Measurements from ENCODE around the gene SMG6. TPM values are rescaled to one million over a fixed set of nuclear protein-coding genes. Genes with fewer than 3 reads are reported as not detected.

Gene SMG6
- total and polyA plus RNA-seq, 2 of the 8 experiments (the other 6 are each of a cell fraction or from before 2014, with no cell fraction given) = 18.5 to 25.2 TPM

- CTCF ChIA-PET (ENCODE audit: partially characterized antibody) = interaction anchor here (0.6 to 2.6 kb wide), 15 partner anchors 10 to 163 kb away, joined by 3 to 11 read pairs (median 6); partner anchors contain the start of gene HIC1
- WGBS, 2 experiments (ENCODE audit: extremely low coverage in 1 of 2, insufficient coverage in 1 of 2, insufficient read length in 1 of 2, insufficient replicate concordance in 2 of 2, low coverage in 1 of 2, low lambda C conversion rate in 2 of 2, missing lambda C conversion rate in 1 of 2) = 80% methylated on average over 9 of the region's 9 CpGs; no CpG with 5 or more reads in 1 of the 2 experiments
- no peak overlapping the region for H3K9ac ChIP-seq (replicated peaks in 1 of 4; ENCODE audit: extremely low read depth in 1 of 4, low read depth in 3 of 4, low read length in 3 of 4)
- TF ChIP-seq BRCA1 (IDR thresholded peaks at IDR 0.05; ENCODE audit: low read depth, low read length) (no peak), PHF8 (conservative IDR thresholded peaks at IDR 0.05; ENCODE audit: low read depth, low read length) (no peak), CBX5 (IDR thresholded peaks at IDR 0.05; ENCODE audit: low read depth, low read length) (no peak)
These were observed 221.4 kb downstream of the SMG6 start for GRCh38 chr17:2082003-2082781.

More at GRCh38 chr17:2082003-2082781, 221.4 kb downstream of the SMG6 start:
- no peak overlapping the region for H3K14ac ChIP-seq (ENCODE audit: insufficient read length)
- H3K23ac ChIP-seq (ENCODE audit: insufficient read length) = no peak overlapping the region
- no peaks in the 10 kb centered on the region for H3K23me2 ChIP-seq (ENCODE audit: low read depth, low read length)
- no peak overlapping the region; the same call in 1 of the 2 replicates for H4K8ac ChIP-seq (ENCODE audit: extremely low read depth, insufficient read depth, low read length)
- no peak overlapping the region for H2BK5ac ChIP-seq (ENCODE audit: low read depth, low read length)
- H4K20me1 ChIP-seq (replicated peaks in 1 of 2; ENCODE audit: control insufficient read depth in 1 of 2, insufficient read depth in 2 of 2, low read length in 2 of 2) = no peaks in the 10 kb centered on the region
- no peak overlapping the region for H3K18ac ChIP-seq (ENCODE audit: extremely low read depth, low read length)
- no peaks in the 10 kb centered on the region for H3K9me3 ChIP-seq (ENCODE audit: insufficient read depth in 2 of 2, low read depth in 1 of 2, low read length in 1 of 2)
- peaks cover 0 to 5% (median 3%) of the 10 kb centered on the region in 4 experiments; a peak in 5 of 8 replicates for H3K36me3 ChIP-seq (ENCODE audit: control insufficient read depth in 2 of 4, insufficient read depth in 4 of 4, low read length in 3 of 4)
- no peak for FAIRE-seq
- no peak overlapping the region for H2BK20ac ChIP-seq (ENCODE audit: low read length)
- no peak overlapping the region for H3K56ac ChIP-seq (replicated peaks; ENCODE audit: insufficient read length, low read depth, low read length)
- no peaks in the 10 kb centered on the region for H3K79me2 ChIP-seq (ENCODE audit: control insufficient read depth in 1 of 2, insufficient read depth in 2 of 2, low read length in 2 of 2)
- H2AK5ac ChIP-seq (ENCODE audit: low read depth, low read length) = no peak overlapping the region
- H3K4ac ChIP-seq (replicated peaks; ENCODE audit: insufficient read length, low read depth, low read length) = no peak overlapping the region
- H2BK120ac ChIP-seq (replicated peaks; ENCODE audit: low read depth, low read length) = no peak overlapping the region
- H2AFZ ChIP-seq (ENCODE audit: low read length) = no peak overlapping the region
- no peaks in the 10 kb centered on the region for H3K79me1 ChIP-seq (ENCODE audit: low read depth, low read length)
- H4K5ac ChIP-seq (ENCODE audit: insufficient read length, low read depth, low read length) = no peak overlapping the region
- no peak overlapping the region for H3K27ac ChIP-seq (ENCODE audit: low read depth, low read length)
- DNase-seq (ENCODE audit: low read depth in 1 of 2, low spot score in 2 of 2) = no peak
- H3K4me3 ChIP-seq (ENCODE audit: extremely low read depth in 1 of 4, insufficient read depth in 2 of 4, low read depth in 3 of 4, low read length in 4 of 4) = no peak overlapping the region
- no peak overlapping the region for H3K4me2 ChIP-seq (ENCODE audit: insufficient read depth in 1 of 2, low read depth in 2 of 2, low read length in 2 of 2)
- no peak overlapping the region for H4K91ac ChIP-seq (replicated peaks; ENCODE audit: insufficient read length, low read length)
- no peaks in the 10 kb centered on the region for H3K4me1 ChIP-seq (replicated peaks in 1 of 4; ENCODE audit: control insufficient read depth in 3 of 4, insufficient read depth in 4 of 4, low read length in 3 of 4)
- H3K27me3 ChIP-seq (replicated peaks in 1 of 4; ENCODE audit: control insufficient read depth in 3 of 4, extremely low read depth in 1 of 4, insufficient read depth in 3 of 4, low read length in 3 of 4) = no peaks in the 10 kb centered on the region
- H2BK12ac ChIP-seq (ENCODE audit: low read depth, low read length) = no peak overlapping the region
- POLR2A ChIA-PET (ENCODE audit: partially characterized antibody) = interaction anchor here (1.3 kb wide), 1 partner anchor 70 kb away, joined by 3 read pairs; no protein-coding TSS in a partner anchor
- no peak overlapping the region for H2BK15ac ChIP-seq (ENCODE audit: low read length)
